ENCODE measurements around the gene PMAIP1. TPM values are rescaled to one million over a fixed set of nuclear protein-coding genes. Genes with fewer than 3 reads are reported as not detected.

PMAIP1 gene
- total RNA-seq, 1 donor: 18.2 TPM

GRCh38 chr18:59871711-59872362, 28.0 kb upstream of the PMAIP1 start:
- DNase-seq (ENCODE audit: low read depth): no peak
- TF ChIP-seq CTCF (IDR thresholded peaks at IDR 0.05; ENCODE audit: insufficient read depth, low read length): no peak
- no peak overlapping the region for H3K4me3 ChIP-seq (ENCODE audit: low read depth, low read length)

GRCh38 chr18:59873641-59874040, 26.2 kb upstream of the PMAIP1 start:
- no peak for TF ChIP-seq CTCF (IDR thresholded peaks at IDR 0.05; ENCODE audit: insufficient read depth, low read length)
- DNase-seq (ENCODE audit: low read depth): no peak
- no peak overlapping the region for H3K4me3 ChIP-seq (ENCODE audit: low read depth, low read length)

- H3K4me3 ChIP-seq (ENCODE audit: low read depth, low read length): no peak overlapping the region
- DNase-seq (ENCODE audit: low read depth): peak; percentile 67
- no peak for TF ChIP-seq CTCF (IDR thresholded peaks at IDR 0.05; ENCODE audit: insufficient read depth, low read length)
Observed at GRCh38 chr18:59874166-59874565, 25.6 kb upstream of the PMAIP1 start.

- no peak for TF ChIP-seq CTCF (IDR thresholded peaks at IDR 0.05; ENCODE audit: insufficient read depth, low read length)
- no peak overlapping the region for H3K4me3 ChIP-seq (ENCODE audit: low read depth, low read length)
- no peak for DNase-seq (ENCODE audit: low read depth)
Observed at GRCh38 chr18:59876310-59876626, 23.5 kb upstream of the PMAIP1 start.

- TF ChIP-seq CTCF (IDR thresholded peaks at IDR 0.05; ENCODE audit: insufficient read depth, low read length): no peak
- no peak overlapping the region for H3K4me3 ChIP-seq (ENCODE audit: low read depth, low read length)
- no peak for DNase-seq (ENCODE audit: low read depth)
Observed at GRCh38 chr18:59877361-59877760, 22.4 kb upstream of the PMAIP1 start.

- no peak for TF ChIP-seq CTCF (IDR thresholded peaks at IDR 0.05; ENCODE audit: insufficient read depth, low read length)
Observed at GRCh38 chr18:59878644-59879043, 21.2 kb upstream of the PMAIP1 start.

More at GRCh38 chr18:59878644-59879043, 21.2 kb upstream of the PMAIP1 start:
- H3K4me3 ChIP-seq (ENCODE audit: low read depth, low read length): no peak overlapping the region
- DNase-seq (ENCODE audit: low read depth): no peak
